ENCODE data around the gene FBXL16.

FBXL16 gene

GRCh38 chr16:729768-730665 lies 24.4 kb upstream of the FBXL16 start:
- Mint-ChIP-seq H3K9me3 (no peaks in the 10 kb centered on the region), H3K27me3 (no peaks in the 10 kb centered on the region), H3K4me3 (peak overlapping the region; percentile 16 to 36), H3K36me3 (peaks cover 9 to 15% of the 10 kb centered on the region in 2 donors), H3K4me1 (peaks cover 3 to 14% of the 10 kb centered on the region in 2 donors), H3K27ac (no peak overlapping the region)
- no peak for ATAC-seq (replicated peaks)
- no peak for DNase-seq

- DNase-seq (no peak), ATAC-seq (replicated peaks) (no peak)
- Mint-ChIP-seq H3K4me3 (peak overlapping the region; percentile 76 to 78), H3K4me1 (peaks cover 3 to 14% of the 10 kb centered on the region in 2 donors), H3K9me3 (no peaks in the 10 kb centered on the region), H3K36me3 (peaks cover 9 to 11% of the 10 kb centered on the region in 2 donors), H3K27me3 (no peaks in the 10 kb centered on the region), H3K27ac (no peak overlapping the region)
These were observed 23.5 kb upstream of the FBXL16 start for GRCh38 chr16:728890-729744.

GRCh38 chr16:728131-728889 lies 22.7 kb upstream of the FBXL16 start:
- DNase-seq, result peak; percentile 65
- no peaks in the 10 kb centered on the region for H3K9me3 Mint-ChIP-seq
- no peaks in the 10 kb centered on the region for H3K27me3 Mint-ChIP-seq
- H3K4me1 Mint-ChIP-seq, result peaks cover 6 to 21% of the 10 kb centered on the region in 2 donors
- H3K4me3 Mint-ChIP-seq, result peak overlapping the region; percentile 76 to 78
- H3K36me3 Mint-ChIP-seq, result peaks cover 4 to 6% of the 10 kb centered on the region in 2 donors
- H3K27ac Mint-ChIP-seq, result peak overlapping the region; percentile 62
- peak; percentile 56 to 65 for ATAC-seq (replicated peaks)

GRCh38 chr16:727291-727977 lies 21.8 kb upstream of the FBXL16 start:
- Mint-ChIP-seq H3K4me3 (peak overlapping the region; percentile 71 to 73), H3K36me3 (peaks cover 0 to 6% of the 10 kb centered on the region in 2 donors), H3K27me3 (no peaks in the 10 kb centered on the region), H3K27ac (peak overlapping the region; percentile 51), H3K9me3 (no peaks in the 10 kb centered on the region), H3K4me1 (peaks cover 10 to 28% of the 10 kb centered on the region in 2 donors)
- ATAC-seq (replicated peaks) (peak; percentile 20 to 28), DNase-seq (no peak)

- peaks cover 0 to 6% of the 10 kb centered on the region in 2 donors for H3K36me3 Mint-ChIP-seq
- H3K4me3 Mint-ChIP-seq, result peak within 1 kb of the TSS; percentile 77 to 86
- H3K4me1 Mint-ChIP-seq, result peaks cover 10 to 36% of the 10 kb centered on the region in 2 donors
- H3K27me3 Mint-ChIP-seq, result no peaks in the 10 kb centered on the region
- peak; percentile 48 for DNase-seq
- H3K9me3 Mint-ChIP-seq, result no peaks in the 10 kb centered on the region
- H3K27ac Mint-ChIP-seq, result peak within 1 kb of the TSS; percentile 84
- peak; percentile 35 to 50 for ATAC-seq (replicated peaks)
These were observed 21.1 kb upstream of the FBXL16 start, which contains the start of the genes CCDC78 and HAGHL for GRCh38 chr16:726438-727290. CCDC78 (minus strand) TSS chr16:726443; CDS start chr16:726367, 76 bp downstream. HAGHL (plus strand) TSS chr16:727106; CDS start chr16:727510, 404 bp downstream.

GRCh38 chr16:726188-726437 lies 20.5 kb upstream of the FBXL16 start:
- ATAC-seq (replicated peaks) (no peak), DNase-seq (no peak)
- Mint-ChIP-seq H3K9me3 (no peaks in the 10 kb centered on the region), H3K4me3 (peak overlapping the region; percentile 32), H3K27ac (no peak overlapping the region), H3K27me3 (no peaks in the 10 kb centered on the region), H3K36me3 (peaks cover 0 to 6% of the 10 kb centered on the region in 2 donors), H3K4me1 (peaks cover 10 to 36% of the 10 kb centered on the region in 2 donors)

GRCh38 chr16:725463-726187 lies 20.0 kb upstream of the FBXL16 start:
- Mint-ChIP-seq H3K27ac (peak overlapping the region; percentile 80), H3K9me3 (no peaks in the 10 kb centered on the region), H3K4me1 (peaks cover 10 to 36% of the 10 kb centered on the region in 2 donors), H3K36me3 (peaks cover 0 to 6% of the 10 kb centered on the region in 2 donors), H3K27me3 (no peaks in the 10 kb centered on the region), H3K4me3 (peak overlapping the region; percentile 32)
- no peak for ATAC-seq (replicated peaks)
- DNase-seq, result no peak

GRCh38 chr16:725041-725376 lies 19.4 kb upstream of the FBXL16 start:
- DNase-seq (no peak), ATAC-seq (replicated peaks) (no peak)
- Mint-ChIP-seq H3K27me3 (no peaks in the 10 kb centered on the region), H3K27ac (peak overlapping the region; percentile 80), H3K4me1 (peaks cover 16 to 42% of the 10 kb centered on the region in 2 donors), H3K36me3 (peaks cover 0 to 6% of the 10 kb centered on the region in 2 donors), H3K4me3 (no peak overlapping the region), H3K9me3 (no peaks in the 10 kb centered on the region)

- H3K27ac Mint-ChIP-seq, result no peak overlapping the region
- H3K27me3 Mint-ChIP-seq, result no peaks in the 10 kb centered on the region
- DNase-seq, result no peak
- H3K9me3 Mint-ChIP-seq, result no peaks in the 10 kb centered on the region
- H3K4me1 Mint-ChIP-seq, result peaks cover 16 to 48% of the 10 kb centered on the region in 2 donors
- ATAC-seq (replicated peaks), result no peak
- no peak overlapping the region for H3K4me3 Mint-ChIP-seq
- H3K36me3 Mint-ChIP-seq, result peaks cover 0 to 6% of the 10 kb centered on the region in 2 donors
These were observed 18.8 kb upstream of the FBXL16 start for GRCh38 chr16:724188-725040.

- Mint-ChIP-seq H3K27me3 (no peaks in the 10 kb centered on the region), H3K27ac (peak overlapping the region; percentile 62), H3K4me1 (peaks cover 20 to 55% of the 10 kb centered on the region in 2 donors), H3K36me3 (peaks cover 0 to 6% of the 10 kb centered on the region in 2 donors), H3K9me3 (no peaks in the 10 kb centered on the region), H3K4me3 (no peak overlapping the region)
- ATAC-seq (replicated peaks) (no peak), DNase-seq (no peak)
These were observed 18.1 kb upstream of the FBXL16 start for GRCh38 chr16:723695-724094.

- H3K4me3 Mint-ChIP-seq, result peak overlapping the region in 1 of 2 donors; percentile 56
- no peaks in the 10 kb centered on the region for H3K9me3 Mint-ChIP-seq
- ATAC-seq (replicated peaks) (no peak), DNase-seq (no peak)
- no peaks in the 10 kb centered on the region for H3K27me3 Mint-ChIP-seq
- peaks cover 20 to 56% of the 10 kb centered on the region in 2 donors for H3K4me1 Mint-ChIP-seq
- peaks cover 0 to 6% of the 10 kb centered on the region in 2 donors for H3K36me3 Mint-ChIP-seq
- peak overlapping the region; percentile 7 for H3K27ac Mint-ChIP-seq
These were observed 17.4 kb upstream of the FBXL16 start for GRCh38 chr16:722835-723633.
